ENCODE results near the gene RPS18. TPM values are rescaled to one million over a fixed set of nuclear protein-coding genes. Genes with fewer than 3 reads are reported as not detected.
"Not testable (repeated sequence)": the region's sequence is repeated elsewhere in the genome, so short reads cannot be mapped to it uniquely, and the experiment has no call there.

RPS18 gene
- polyA plus RNA-seq, 12 donors: 1,205 to 5,224 (median 4,322) TPM

GRCh38 chr6:33285214-33285613 lies 13.3 kb downstream of the RPS18 start:
- not testable (repeated sequence) for DNase-seq

- DNase-seq: no peak
Measured at GRCh38 chr6:33286946-33287914, 15.4 kb downstream of the RPS18 start.

GRCh38 chr6:33288141-33288920 lies 16.5 kb downstream of the RPS18 start:
- DNase-seq: no peak

GRCh38 chr6:33288921-33289783 lies 17.3 kb downstream of the RPS18 start, which contains the start of the genes PFDN6 and WDR46:
TSS of gene PFDN6 (plus strand) at chr6:33289601. CDS start at chr6:33289857, 256 bp downstream.
TSS of gene WDR46 (minus strand) at chr6:33289239. CDS start at chr6:33289170, 69 bp downstream.
- peak; percentile 94 for DNase-seq

GRCh38 chr6:33289784-33290315 lies 18.0 kb downstream of the RPS18 start:
- DNase-seq: no peak

- DNase-seq: no peak
Measured at GRCh38 chr6:33290459-33290858, 18.6 kb downstream of the RPS18 start.

GRCh38 chr6:33292996-33293682 lies 21.3 kb downstream of the RPS18 start:
- DNase-seq: no peak

GRCh38 chr6:33294086-33294823 lies 22.4 kb downstream of the RPS18 start:
- no peak for DNase-seq

GRCh38 chr6:33295621-33296369 lies 23.9 kb downstream of the RPS18 start:
- DNase-seq: no peak

- DNase-seq: no peak
Measured at GRCh38 chr6:33296797-33297405, 25.0 kb downstream of the RPS18 start.

- no peak for DNase-seq
Measured at GRCh38 chr6:33297406-33297955, 25.6 kb downstream of the RPS18 start.

- DNase-seq: peak; percentile 87
Measured at GRCh38 chr6:33297956-33298772, 26.3 kb downstream of the RPS18 start.

GRCh38 chr6:33298773-33299236 lies 26.9 kb downstream of the RPS18 start, which contains the start of gene RGL2:
TSS of gene RGL2 (minus strand) at chr6:33298942. CDS start at chr6:33298610, 332 bp downstream.
- DNase-seq: peak; percentile 86

- peak; percentile 94 for DNase-seq
Measured at GRCh38 chr6:33299237-33299944, 27.5 kb downstream of the RPS18 start.

- DNase-seq: no peak
Measured at GRCh38 chr6:33301877-33302276, 30.0 kb downstream of the RPS18 start.

GRCh38 chr6:33304216-33304615 lies 32.3 kb downstream of the RPS18 start:
- no peak for DNase-seq
